Ovary (tissue), 9 donors: Measurements from ENCODE around the gene ATP6V0B. TPM values are rescaled to one million over a fixed set of nuclear protein-coding genes. Genes with fewer than 3 reads are reported as not detected.

ENCODE experiments used
- DNase-seq, 5 donors: peaks; one replicate each; pipeline ENCODE4 v3.0.0-alpha.2; 2019 to 2020
- H3K27ac ChIP-seq, 2 donors: fragments of 200-600 bp; one replicate each; pipeline versions ENCODE4 v1.5.1 to v1.8.0; 2019 to 2022
- H3K27me3 ChIP-seq: fragments of 200-600 bp; one replicate; pipeline ENCODE4 v1.8.0; 2022
- H3K36me3 ChIP-seq: fragments of 200-600 bp; sonication (generic); one replicate; pipeline ENCODE4 v1.5.1; 2019
- H3K4me1 ChIP-seq: one replicate; pipeline ENCODE4 v1.8.1; 2013; ENCODE audit warnings: mild to moderate bottlenecking, moderate library complexity; ENCODE audit not compliant: insufficient read depth
- H3K4me3 ChIP-seq: fragments of 200-600 bp; sonication (generic); one replicate; pipeline ENCODE4 v1.5.1; 2017
- H3K9me3 ChIP-seq, 2 donors: fragments of 200-600 bp in 1 of 2; sonication (generic) in 1 of 2; one replicate each; pipeline versions ENCODE4 v1.5.1 to v1.8.1; 2013 to 2019; ENCODE audit warnings: mild to moderate bottlenecking in 1 of 2, moderate library complexity in 1 of 2
- EP300 ChIP-seq: sonication (generic); formaldehyde crosslinking; IDR thresholded peaks from one replicate; pipeline ENCODE4 v1.6.1; 2017; ENCODE audit warnings: antibody characterized with exemption
- POLR2A ChIP-seq: fragments of 450-650 bp; IDR thresholded peaks from one replicate; pipeline ENCODE4 v1.6.1; 2017; ENCODE audit warnings: antibody characterized with exemption, mild to moderate bottlenecking, moderate library complexity
- WGBS, 3 donors: extraction: QIAGEN DNeasy Blood & Tissue Kit in 1 of 3; methylation state at CpG; one replicate each; pipeline versions ENCODE4 v1.1.5 to v1.1.7; 2013 to 2017; 5-methylcytosine and 5-hydroxymethylcytosine counted together
- intact Hi-C, 4 donors: fragments of 100-400 bp; cut with DNase I; formaldehyde crosslinking; loops; one replicate each; pipeline versions ENCODE4 v1.11.0 to v1.15.1; 2022 to 2023
- polyA plus RNA-seq, 2 donors: library from polyadenylated mRNA; stranded (reverse); fragments of 200-250 nt in 1 of 2; fragments of 350-450 nt in 1 of 2; fragmentation: Illumina TruSeq in 1 of 2; extraction: RNeasy Lipid Tissue Mini Kit (QIAGEN cat#74804) in 1 of 2; gene quantifications; one replicate each; pipeline ENCODE4 v1.2.3, GENCODE V29; 2013 to 2014
- total RNA-seq, 7 donors: library from RNA; depleted of rRNA in 2 of 7; stranded (reverse); fragments of >200 nt in 2 of 7; fragmentation: NEBNext Ultra II Directional in 3 of 7; extraction: Animal tissue kit (Norgen Biotek cat#: 25700) in 3 of 7; gene quantifications; one replicate each; pipeline versions ENCODE4 v1.1.0 to v1.2.4, GENCODE V29; 2016 to 2023
- TF ChIP-seq, protein P1 (sequence below), 3 donors: fragments of 450-650 bp in 2 of 3; fragments of 200-600 bp in 1 of 3; IDR thresholded peaks; one replicate each; pipeline versions ENCODE4 v1.5.1 to v1.8.0; 2016 to 2022; ENCODE audit warnings: antibody characterized with exemption in 3 of 3, mild to moderate bottlenecking in 1 of 3
- donor health status: DM: no; HTN: no; CAD: no; lungs with moderate emphysema.
- donor health status: DM: no; HTN: no; CAD: no.
- donor health status: Bipolar disorder and iron deficiency.
- donor health status: DM: yes; HTN: yes; CAD: no.
- donor health status: DM: no; HTN: no; CAD: no.
- donor health status: DM: yes; HTN: yes; CAD: no.

Gene ATP6V0B
- total and polyA plus RNA-seq, 9 donors: 46.1 to 108 (median 74.4) TPM

GRCh38 chr1:43998000-43998378, 23.2 kb downstream of the ATP6V0B start:
- WGBS, 3 donors: 53 to 71% (median 67%) methylated on average over 11 of the region's 11 CpGs
- intact Hi-C loops: no loop called here
- H3K27me3 ChIP-seq: no peaks in the 10 kb centered on the region
- no peaks in the 10 kb centered on the region for H3K9me3 ChIP-seq
- no peaks in the 10 kb centered on the region for H3K4me1 ChIP-seq
- no peak overlapping the region for H3K4me3 ChIP-seq
- DNase-seq: no peak
- no peaks in the 10 kb centered on the region for H3K36me3 ChIP-seq
- no peak overlapping the region for H3K27ac ChIP-seq
- TF ChIP-seq, protein P1, sequence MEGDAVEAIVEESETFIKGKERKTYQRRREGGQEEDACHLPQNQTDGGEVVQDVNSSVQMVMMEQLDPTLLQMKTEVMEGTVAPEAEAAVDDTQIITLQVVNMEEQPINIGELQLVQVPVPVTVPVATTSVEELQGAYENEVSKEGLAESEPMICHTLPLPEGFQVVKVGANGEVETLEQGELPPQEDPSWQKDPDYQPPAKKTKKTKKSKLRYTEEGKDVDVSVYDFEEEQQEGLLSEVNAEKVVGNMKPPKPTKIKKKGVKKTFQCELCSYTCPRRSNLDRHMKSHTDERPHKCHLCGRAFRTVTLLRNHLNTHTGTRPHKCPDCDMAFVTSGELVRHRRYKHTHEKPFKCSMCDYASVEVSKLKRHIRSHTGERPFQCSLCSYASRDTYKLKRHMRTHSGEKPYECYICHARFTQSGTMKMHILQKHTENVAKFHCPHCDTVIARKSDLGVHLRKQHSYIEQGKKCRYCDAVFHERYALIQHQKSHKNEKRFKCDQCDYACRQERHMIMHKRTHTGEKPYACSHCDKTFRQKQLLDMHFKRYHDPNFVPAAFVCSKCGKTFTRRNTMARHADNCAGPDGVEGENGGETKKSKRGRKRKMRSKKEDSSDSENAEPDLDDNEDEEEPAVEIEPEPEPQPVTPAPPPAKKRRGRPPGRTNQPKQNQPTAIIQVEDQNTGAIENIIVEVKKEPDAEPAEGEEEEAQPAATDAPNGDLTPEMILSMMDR (IDR thresholded peaks at IDR 0.05): no peak
- TF ChIP-seq POLR2A (no peak), EP300 (no peak)

- H3K36me3 ChIP-seq: no peaks in the 10 kb centered on the region
- 48 to 62% (median 61%) methylated on average over 8 of the region's 8 CpGs for WGBS, 3 donors
Measured at GRCh38 chr1:43999455-43999854, 24.7 kb downstream of the ATP6V0B start.

GRCh38 chr1:44000122-44000665, 25.4 kb downstream of the ATP6V0B start:
- Histone ChIP-seq H3K27me3 (no peaks in the 10 kb centered on the region), H3K36me3 (no peaks in the 10 kb centered on the region), H3K9me3 (no peaks in the 10 kb centered on the region), H3K4me3 (no peak overlapping the region), H3K4me1 (no peaks in the 10 kb centered on the region), H3K27ac (no peak overlapping the region)
- WGBS, 3 donors: 78 to 82% (median 78%) methylated on average over 8 of the region's 8 CpGs
- intact Hi-C loops: loop anchor here in 2 of 4 donors (5.0 to 10.0 kb wide), 2 partner anchors 37 to 645 kb away; no protein-coding TSS in a partner anchor
- DNase-seq: no peak
- TF ChIP-seq POLR2A (no peak), EP300 (no peak)
- TF ChIP-seq, protein P1 (IDR thresholded peaks at IDR 0.05): no peak

More at GRCh38 chr1:43999455-43999854, 24.7 kb downstream of the ATP6V0B start:
- DNase-seq: no peak
- no peaks in the 10 kb centered on the region for H3K4me1 ChIP-seq
- no peak overlapping the region for H3K27ac ChIP-seq
- TF ChIP-seq EP300: no peak
- TF ChIP-seq POLR2A: no peak
- TF ChIP-seq, protein P1 (IDR thresholded peaks at IDR 0.05): no peak
- no peaks in the 10 kb centered on the region for H3K27me3 ChIP-seq
- intact Hi-C loops: no loop called here
- no peaks in the 10 kb centered on the region for H3K9me3 ChIP-seq
- no peak overlapping the region for H3K4me3 ChIP-seq

GRCh38 chr1:44002165-44002564, 27.4 kb downstream of the ATP6V0B start:
- Histone ChIP-seq H3K27me3 (no peaks in the 10 kb centered on the region), H3K27ac (no peak overlapping the region), H3K36me3 (no peaks in the 10 kb centered on the region), H3K4me3 (no peak overlapping the region), H3K4me1 (no peaks in the 10 kb centered on the region), H3K9me3 (no peaks in the 10 kb centered on the region)
- TF ChIP-seq, protein P1 (IDR thresholded peaks at IDR 0.05): no peak
- TF ChIP-seq POLR2A (no peak), EP300 (no peak)
- WGBS, 3 donors: 82 to 88% (median 86%) methylated on average over 7 to 8 of the region's 8 CpGs
- intact Hi-C loops: loop anchor here in 2 of 4 donors (5.0 to 10.0 kb wide), 2 partner anchors 35 to 643 kb away; no protein-coding TSS in a partner anchor
- DNase-seq: no peak
